Measurements from ENCODE around the gene F10.
A peak's percentile ranks its signal among the peaks of the same experiment; 100 is the strongest.
"Not testable (repeated sequence)": the region's sequence is repeated elsewhere in the genome, so short reads cannot be mapped to it uniquely, and the experiment has no call there.

The F10 gene

DNA sequence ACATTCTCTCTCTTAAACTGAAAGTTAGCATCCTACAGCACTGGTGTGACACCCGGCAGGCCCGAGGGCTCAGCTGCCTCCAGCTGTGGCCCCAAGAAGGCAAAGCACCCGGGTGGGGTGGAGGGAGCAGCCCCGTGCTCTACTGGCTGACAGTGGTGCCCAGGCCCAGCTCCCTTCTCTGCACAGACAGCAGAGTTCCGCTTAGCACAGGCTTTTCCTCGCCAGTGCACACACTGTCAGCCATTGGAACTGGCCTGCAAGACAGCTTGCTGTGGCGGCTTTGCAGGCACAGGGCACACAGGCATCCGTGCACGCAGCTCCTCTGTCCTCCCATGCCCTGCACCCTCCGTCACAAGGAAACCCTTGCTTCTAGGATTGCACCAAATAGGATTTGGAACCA, 20.3 kb upstream of the F10 start:
- DNase-seq (ENCODE audit: low read depth in 2 of 2), result not testable (repeated sequence)

GRCh38 chr13:113102727-113103126, 19.9 kb upstream of the F10 start:
- no peak for DNase-seq (ENCODE audit: low read depth in 2 of 2)

GRCh38 chr13:113103646-113104045, 19.0 kb upstream of the F10 start:
- DNase-seq (ENCODE audit: low read depth in 2 of 2), result no peak

DNA sequence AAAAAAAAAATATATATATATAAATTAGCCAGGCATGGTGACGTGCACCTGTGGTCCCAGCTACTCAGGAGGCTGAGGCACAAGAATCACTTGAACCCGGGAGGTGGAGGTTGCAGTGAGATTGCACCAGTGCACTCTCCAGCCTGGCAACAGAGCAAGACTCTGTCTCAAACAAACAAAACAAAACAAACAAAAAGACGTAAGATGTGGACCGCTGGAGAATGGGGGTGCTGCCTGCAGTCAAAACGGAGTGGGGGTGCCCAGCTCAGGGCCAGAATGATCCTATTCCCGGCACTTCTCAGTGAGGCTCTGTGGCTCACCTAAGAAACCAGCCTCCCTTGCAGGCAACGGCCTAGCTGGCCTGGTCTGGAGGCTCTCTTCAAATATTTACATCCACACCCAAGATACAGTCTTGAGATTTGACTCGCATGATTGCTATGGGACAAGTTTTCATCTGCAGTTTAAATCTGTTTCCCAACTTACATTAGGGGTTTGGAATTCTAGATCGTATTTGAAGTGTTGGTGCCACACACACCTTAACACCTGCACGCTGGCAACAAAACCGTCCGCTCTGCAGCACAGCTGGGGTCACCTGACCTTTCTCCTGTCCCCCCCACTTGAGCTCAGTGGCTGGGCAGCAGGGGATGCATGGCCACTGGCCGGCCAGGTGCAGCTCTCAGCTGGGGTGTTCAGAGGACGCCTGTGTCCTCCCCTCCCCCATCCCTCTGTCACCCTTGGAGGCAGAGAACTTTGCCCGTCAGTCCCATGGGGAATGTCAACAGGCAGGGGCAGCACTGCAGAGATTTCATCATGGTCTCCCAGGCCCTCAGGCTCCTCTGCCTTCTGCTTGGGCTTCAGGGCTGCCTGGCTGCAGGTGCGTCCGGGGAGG, 17.3 kb upstream of the F10 start, which contains the start of gene F7:
Gene F7, plus strand, starts transcription at position 760 of the 889 bp plus-strand sequence. Its CDS starts 51 bp downstream, at position 811.
- DNase-seq (ENCODE audit: low read depth in 2 of 2), result no peak

GRCh38 chr13:113105921-113106452, 16.6 kb upstream of the F10 start:
- DNase-seq (ENCODE audit: low read depth in 2 of 2), result no peak

- no peak for DNase-seq (ENCODE audit: low read depth in 2 of 2)
These were observed 15.8 kb upstream of the F10 start for GRCh38 chr13:113106711-113107351.

- not testable (repeated sequence) for DNase-seq (ENCODE audit: low read depth in 2 of 2)
These were observed 14.1 kb upstream of the F10 start for GRCh38 chr13:113108521-113108920.

- no peak for DNase-seq (ENCODE audit: low read depth in 2 of 2)
These were observed 13.2 kb upstream of the F10 start for GRCh38 chr13:113109151-113110047.

DNA sequence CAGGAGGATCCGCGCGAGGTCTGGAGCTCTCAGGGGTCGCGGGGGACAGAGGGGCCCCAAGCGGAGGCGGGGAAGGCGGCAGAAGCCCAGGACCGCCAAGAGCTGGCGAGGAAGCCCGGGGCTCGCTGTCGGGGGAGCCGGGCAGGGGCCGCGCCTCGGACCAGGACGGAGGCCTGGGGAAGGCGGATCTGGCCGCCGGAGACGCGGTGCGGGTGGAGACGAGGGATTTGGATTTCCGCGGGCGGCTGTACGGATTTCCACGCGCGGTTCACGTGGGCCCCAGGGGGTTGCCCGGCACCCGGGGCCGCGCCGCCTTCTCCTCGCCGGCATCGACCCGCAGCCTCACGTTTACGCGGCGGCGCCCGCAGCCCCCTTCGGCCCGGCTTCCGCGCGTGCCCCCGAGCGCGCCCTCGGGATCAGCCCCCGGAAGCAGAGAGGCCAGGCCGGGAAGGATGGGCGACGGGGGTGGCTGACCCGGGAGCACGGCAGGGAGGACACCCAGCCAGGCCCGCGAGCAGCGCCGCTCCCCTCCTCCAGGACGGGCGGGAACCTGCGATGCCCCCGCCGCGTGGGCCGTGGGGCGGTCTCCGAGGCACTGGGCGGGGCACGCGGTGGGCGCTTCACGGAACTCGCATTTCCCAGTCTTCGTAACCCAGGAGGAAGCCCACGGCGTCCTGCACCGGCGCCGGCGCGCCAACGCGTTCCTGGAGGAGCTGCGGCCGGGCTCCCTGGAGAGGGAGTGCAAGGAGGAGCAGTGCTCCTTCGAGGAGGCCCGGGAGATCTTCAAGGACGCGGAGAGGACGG, 12.3 kb upstream of the F10 start:
- DNase-seq (ENCODE audit: low read depth in 2 of 2), result peak in 1 of 2 donors; percentile 49

DNA sequence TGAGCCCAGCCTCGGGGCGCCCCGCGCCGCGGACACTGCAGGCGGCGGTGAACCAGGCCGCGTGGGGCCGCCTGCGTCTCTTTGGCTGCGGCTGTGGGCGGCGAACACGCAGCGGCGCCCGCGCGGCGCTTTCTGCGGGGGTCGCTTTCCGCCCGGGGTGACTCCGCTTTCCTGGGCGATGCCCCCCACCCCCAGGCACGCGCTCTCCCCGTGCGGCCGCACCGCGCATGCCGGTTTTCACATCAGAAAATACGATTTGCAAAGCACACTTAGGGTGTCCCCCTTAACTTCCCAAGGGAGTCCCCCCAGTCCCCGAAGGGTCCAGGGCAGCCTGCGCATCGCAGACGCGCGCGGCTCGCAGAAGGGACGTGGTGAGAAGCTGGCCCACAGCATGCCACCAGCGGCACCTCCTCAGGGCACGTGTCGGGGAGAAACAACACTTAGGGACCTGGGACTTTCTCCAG, 11.7 kb upstream of the F10 start:
- DNase-seq (ENCODE audit: low read depth in 2 of 2), result peak in 1 of 2 donors; percentile 17

DNA sequence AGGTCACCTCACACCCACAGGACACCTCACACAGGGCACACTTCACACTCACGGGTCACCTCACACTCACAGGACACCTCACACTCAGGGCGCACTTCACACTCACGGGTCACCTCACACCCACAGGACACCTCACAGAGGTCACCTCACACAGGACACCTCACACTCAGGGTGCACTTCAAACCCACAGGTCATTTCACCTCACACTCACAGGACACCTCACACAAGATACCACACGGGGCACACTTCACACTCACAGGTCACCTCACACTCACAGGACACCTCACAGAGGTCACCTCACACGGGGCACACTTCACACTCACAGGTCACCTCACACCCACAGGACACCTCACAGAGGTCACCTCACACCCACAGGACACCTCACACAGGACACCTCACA, 10.8 kb upstream of the F10 start:
- DNase-seq (ENCODE audit: low read depth in 2 of 2), result not testable (repeated sequence)

GRCh38 chr13:113112475-113112874, 10.1 kb upstream of the F10 start:
- DNase-seq (ENCODE audit: low read depth in 2 of 2), result not testable (repeated sequence)

GRCh38 chr13:113112893-113113845, 9.4 kb upstream of the F10 start:
- DNase-seq (ENCODE audit: low read depth in 2 of 2), result no peak

GRCh38 chr13:113113846-113114271, 8.7 kb upstream of the F10 start:
- no peak for DNase-seq (ENCODE audit: low read depth in 2 of 2)

- no peak for DNase-seq (ENCODE audit: low read depth in 2 of 2)
These were observed 7.9 kb upstream of the F10 start for GRCh38 chr13:113114511-113115362.

DNA sequence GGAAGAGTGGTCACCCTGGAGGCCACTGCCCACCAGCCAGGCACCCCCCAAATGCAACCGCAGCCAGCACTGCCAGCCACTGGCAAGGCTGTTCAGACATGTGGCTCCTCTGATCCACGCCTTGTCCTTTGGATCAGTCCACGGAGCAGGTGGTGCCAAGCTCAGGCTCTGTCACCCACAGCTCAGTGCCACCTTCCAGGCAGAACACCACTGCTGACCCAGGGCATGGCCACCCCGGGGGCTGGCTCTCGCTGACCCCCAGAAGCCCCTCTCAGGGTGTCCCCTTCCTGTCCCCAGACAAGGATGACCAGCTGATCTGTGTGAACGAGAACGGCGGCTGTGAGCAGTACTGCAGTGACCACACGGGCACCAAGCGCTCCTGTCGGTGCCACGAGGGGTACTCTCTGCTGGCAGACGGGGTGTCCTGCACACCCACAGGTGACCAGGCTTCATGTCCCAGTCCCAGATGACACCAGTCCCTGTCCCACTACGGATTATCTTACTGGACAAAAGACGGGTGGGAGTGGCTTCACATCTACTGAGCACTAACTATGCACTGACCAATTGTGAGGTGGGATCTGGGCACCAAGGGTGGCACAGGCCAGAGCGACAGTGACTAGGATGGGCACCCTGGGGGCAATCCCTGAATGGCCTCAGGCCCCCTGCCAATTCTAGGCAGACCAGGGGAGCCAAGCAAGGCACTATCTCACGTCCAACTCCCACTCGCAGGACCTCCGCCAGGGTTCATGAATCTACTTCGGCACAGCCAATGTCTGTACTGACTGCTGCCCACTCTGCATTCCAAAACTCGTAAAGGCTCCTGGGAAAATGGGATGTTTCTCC, 7.0 kb upstream of the F10 start:
- DNase-seq (ENCODE audit: low read depth in 2 of 2), result no peak

- DNase-seq (ENCODE audit: low read depth in 2 of 2), result no peak
These were observed 6.3 kb upstream of the F10 start for GRCh38 chr13:113116206-113116800.
